Measurements from ENCODE around the gene KIF3C.
"Not testable (repeated sequence)": the region's sequence is repeated elsewhere in the genome, so short reads cannot be mapped to it uniquely, and the experiment has no call there.

The KIF3C gene

DNA sequence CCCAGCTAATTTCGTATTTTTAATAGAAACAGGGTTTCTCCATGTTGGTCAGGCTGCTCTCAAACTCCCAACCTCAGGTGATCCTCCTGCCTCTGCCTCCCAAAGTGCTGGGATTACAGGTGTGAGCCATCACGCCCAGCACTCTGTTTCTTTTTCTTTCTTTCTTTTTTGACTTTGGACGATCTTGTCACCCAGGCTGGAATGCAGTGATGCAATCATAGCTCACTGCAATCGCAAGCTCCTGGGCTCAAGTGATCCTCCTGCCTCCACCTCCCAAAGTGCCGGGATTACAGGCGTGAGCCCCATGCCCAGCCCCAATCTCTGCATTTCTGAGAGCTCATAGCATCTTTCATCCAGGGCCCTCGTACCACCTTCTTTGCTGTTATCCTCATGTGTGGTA is 17.1 kb upstream of the KIF3C start:
- DNase-seq (ENCODE audit: low read depth in 2 of 2), result not testable (repeated sequence)

DNA sequence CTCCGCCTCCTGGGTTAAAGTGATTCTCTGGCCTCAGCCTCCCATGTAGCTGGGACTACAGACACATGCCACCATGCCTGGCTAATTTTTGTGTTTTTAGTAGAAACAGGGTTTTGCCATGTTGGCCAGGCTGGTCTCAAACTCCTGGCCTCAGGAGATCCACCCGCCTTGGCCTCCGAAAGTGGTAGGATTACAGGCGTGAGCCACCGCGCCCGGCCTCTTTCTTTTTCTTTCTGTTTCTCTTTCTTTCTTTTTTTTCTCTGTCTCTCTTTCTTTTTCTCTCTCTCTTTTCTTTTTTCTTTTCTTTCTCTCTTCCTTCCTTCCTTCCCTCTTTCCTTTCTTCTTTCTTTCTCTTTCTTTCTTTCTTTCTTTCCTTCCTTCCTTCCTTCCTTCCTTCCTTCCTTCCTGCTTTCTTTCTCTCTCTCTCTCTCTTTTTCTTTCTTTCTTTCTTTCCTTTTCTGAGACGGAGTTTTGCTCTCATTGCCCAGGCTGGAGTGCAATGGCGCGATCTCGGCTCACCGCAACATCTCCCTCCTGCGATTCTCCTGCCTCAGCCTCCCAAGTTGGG is 16.6 kb upstream of the KIF3C start:
- not testable (repeated sequence) for DNase-seq (ENCODE audit: low read depth in 2 of 2)

DNA sequence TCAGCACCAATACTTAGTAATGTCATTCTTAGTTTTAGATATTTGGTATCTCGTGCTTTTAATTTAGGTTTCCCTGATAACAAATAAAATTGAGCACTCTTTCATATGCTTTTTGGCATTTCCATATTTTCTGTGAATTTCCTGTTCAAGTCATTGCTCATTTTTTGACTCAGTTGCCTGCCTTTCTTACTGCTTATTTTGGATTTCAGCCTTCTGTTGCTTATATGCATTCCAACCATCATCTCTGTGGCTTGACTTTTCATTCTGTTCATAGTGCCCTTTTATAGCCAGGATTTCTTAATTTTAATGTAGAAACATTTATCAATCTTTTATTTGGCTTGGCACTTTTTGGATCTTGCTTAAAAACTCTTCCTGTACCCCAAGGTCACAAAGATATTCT is 14.5 kb upstream of the KIF3C start:
- no peak for DNase-seq (ENCODE audit: low read depth in 2 of 2)

DNA sequence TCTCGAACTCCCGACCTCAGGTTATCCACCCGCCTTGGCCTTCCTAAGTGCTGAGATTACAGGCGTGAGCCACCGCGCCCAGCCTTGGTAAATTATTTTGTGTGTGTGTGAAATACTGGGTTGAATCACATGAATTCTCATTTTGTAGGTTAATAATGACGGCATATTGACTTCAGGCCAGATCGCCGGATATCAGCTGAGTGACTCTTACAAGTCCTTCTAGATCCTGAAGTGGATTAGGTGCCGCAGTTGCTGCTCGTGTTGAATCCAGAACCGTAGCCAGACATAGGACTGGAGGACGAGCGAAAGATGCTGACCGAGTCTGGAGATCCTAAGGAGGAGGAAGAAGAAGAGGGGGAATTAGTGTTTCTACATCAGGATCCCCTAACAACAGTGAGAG is 12.2 kb upstream of the KIF3C start:
- DNase-seq (ENCODE audit: low read depth in 2 of 2), result no peak

DNA sequence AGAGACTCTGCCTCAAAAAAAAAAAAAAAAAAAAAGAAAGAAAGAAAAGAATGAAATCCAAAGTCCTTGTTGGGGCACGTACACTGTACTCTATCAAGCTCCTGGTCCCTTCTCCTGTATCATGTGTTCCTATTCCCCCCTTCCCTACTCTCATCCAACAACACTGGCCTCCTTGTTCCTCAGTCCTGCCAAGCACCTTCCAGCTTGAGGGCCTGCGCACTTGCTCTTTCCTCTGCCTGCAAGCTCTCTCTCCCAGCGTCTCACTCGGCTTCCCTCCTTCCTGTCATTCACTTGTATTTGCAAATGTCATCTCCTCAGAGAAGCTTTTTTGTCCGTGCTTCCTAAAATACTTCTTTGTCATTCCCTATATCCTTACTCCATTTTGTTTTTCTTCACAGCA is 10.8 kb upstream of the KIF3C start:
- DNase-seq (ENCODE audit: low read depth in 2 of 2), result no peak

DNA sequence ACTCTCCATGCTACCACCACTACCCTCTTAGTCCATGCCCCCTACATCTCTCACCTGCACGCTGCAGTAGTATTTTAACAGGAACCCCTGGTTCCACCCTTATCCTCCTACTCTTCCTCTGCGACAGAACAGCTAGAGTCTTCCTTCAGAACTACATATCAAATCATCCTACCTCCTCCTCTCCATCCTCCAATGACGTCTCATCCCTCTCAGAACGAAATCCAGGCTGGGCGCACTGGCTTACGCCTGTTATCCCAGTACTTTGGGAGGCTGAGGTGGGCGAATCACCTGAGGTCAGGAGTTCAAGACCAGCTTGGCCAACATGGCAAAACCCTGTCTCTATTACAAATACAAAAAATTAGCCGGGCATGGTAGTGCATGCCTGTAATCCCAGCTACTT is 10.3 kb upstream of the KIF3C start:
- no peak for DNase-seq (ENCODE audit: low read depth in 2 of 2)

DNA sequence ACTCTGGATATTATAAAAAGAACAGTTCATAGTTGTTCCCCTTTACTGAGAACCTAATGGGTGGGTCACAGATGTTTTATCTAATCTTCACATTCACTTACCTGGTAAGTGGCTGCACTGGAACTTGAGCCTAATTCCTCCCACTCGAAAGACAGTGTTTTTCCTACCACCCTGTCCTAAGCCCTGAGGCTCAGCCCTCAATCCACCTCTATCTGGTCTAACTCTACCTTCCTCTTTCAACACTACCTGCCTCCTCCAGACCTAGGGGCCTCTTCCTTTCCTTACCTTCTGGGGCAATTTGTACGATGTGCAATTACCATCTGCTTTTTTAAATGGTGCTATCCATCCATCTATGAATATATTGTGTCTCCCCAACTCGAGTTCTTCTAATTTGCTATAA is 9.7 kb upstream of the KIF3C start:
- DNase-seq (ENCODE audit: low read depth in 2 of 2), result no peak

DNA sequence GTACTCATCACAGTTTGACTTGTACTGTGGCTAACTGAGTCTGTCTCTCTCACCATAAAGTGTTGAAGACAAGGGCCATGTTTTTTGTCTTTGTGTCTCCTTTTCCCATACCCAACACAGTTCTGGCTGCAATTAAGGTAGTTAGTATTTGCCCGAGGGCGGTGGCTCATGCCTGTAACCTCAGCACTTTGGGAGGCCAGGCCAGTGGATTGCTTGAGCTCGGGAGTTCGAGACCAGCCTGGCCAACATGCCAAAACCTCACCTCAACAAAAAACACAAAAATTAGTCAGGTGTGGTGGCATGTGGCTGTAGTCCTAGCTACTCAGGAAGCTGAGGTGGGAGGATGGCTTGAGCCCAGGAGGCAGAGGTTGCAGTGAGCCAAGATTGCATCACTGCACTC is 6.9 kb upstream of the KIF3C start:
- no peak for DNase-seq (ENCODE audit: low read depth in 2 of 2)

DNA sequence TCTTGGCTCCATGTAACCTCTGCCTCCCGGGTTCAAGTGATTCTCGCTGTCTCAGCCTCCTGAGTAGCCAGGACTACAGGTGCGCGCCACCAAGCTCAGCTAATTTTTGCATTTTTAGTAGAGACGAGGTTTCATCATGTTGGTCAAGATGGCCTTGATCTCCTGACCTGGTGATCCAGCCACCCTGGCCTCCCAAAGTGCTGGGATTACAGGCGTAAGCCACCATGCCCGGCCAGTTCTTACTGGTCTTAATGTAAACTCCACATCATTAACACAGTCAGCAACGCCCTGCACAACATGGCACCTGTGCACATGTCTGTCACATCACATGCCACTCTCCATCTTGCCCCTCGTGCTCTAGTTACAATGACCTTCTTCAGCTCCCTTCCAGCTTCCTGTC is 5.8 kb upstream of the KIF3C start:
- no peak for DNase-seq (ENCODE audit: low read depth in 2 of 2)

DNA sequence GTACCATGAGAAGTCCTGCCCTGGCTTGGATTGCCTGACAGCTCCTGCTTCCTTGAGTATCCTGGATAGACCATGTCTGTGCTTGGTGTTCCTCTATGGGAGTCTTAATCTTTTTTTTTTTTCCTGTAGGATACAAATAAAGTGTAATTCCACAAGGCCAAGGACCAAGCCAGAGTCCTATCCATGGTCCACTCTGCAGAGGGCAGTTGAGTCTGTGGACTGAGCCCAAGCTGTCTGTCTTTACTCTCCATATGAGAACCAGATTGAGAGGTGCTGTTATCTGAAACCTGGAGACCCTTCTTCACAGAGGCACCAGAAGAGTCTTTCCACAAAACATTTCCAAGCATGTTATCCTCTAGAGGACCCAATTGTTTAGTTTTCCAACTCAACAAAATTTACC is 1.4 kb upstream of the KIF3C start:
- DNase-seq (ENCODE audit: low read depth in 2 of 2), result no peak

DNA sequence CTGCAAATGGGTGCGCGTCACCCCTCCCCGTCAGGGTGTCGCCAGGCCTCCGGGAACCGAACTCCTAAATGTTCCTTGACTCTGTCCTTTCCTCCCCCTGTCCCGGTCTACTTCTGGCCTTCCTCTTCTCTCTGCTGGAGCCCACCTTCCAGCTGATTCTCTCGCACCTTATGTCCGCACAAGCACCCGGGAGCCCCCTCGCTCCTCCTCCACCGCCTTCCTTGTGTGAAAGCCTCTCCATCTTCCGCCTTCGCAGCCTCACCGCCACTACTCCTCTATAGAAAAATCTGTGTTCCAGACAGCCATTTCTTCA is 627 bp upstream of the KIF3C start:
- DNase-seq (ENCODE audit: low read depth in 2 of 2), result no peak

DNA sequence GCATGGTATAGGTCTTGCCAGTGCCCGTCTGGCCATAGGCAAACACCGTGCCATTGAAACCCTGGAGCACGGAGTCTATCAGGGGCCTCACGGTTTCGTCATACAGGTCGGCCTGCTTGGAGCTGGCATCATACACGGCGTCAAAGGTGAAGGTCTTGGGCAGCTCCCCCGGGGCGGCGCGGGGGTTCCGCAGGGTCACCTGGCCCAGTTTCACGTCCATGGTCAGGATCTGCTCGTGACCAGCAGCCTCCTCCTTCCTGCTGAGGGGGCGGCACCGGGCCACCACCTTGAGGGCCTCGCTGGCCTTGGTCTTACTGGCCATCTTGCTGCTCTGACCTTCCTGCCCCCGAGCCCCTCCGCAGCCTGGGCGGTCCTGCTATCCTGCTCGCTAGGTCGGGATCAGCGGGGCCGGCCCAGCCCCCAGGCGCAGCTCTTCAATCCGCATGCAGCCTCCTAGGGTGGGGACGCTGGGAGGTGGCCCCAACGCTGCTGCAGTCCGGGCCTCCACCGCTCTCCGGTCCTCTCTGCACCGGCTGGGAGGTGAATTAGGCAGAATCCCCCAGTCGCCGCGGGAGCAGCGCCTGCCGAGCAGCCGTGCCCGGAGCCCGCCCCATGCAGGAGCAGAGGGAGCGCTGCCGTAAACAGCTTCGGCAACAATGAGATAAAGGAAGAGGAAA is 563 bp downstream of the KIF3C start:
- DNase-seq (ENCODE audit: low read depth in 2 of 2), result no peak

DNA sequence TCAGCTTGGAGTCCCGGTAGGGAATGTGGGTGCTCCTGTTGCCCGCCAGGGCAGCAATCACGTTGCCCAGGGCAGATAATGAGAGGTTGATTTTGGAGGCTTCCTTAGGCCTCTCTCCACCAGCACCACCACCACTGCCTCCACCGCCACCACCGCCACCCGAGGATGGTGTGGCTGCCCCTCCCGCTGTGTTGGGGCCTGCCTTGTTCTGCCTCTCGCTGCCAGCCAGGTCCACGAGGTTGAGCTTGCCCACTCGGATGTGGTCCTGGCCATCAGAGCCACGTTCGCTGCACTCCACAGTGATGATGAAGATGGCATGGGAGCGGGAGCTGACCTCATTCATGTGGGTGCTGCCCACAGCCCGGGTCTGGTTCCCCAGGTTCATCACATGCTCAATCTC is 1.3 kb downstream of the KIF3C start:
- DNase-seq (ENCODE audit: low read depth in 2 of 2), result no peak

DNA sequence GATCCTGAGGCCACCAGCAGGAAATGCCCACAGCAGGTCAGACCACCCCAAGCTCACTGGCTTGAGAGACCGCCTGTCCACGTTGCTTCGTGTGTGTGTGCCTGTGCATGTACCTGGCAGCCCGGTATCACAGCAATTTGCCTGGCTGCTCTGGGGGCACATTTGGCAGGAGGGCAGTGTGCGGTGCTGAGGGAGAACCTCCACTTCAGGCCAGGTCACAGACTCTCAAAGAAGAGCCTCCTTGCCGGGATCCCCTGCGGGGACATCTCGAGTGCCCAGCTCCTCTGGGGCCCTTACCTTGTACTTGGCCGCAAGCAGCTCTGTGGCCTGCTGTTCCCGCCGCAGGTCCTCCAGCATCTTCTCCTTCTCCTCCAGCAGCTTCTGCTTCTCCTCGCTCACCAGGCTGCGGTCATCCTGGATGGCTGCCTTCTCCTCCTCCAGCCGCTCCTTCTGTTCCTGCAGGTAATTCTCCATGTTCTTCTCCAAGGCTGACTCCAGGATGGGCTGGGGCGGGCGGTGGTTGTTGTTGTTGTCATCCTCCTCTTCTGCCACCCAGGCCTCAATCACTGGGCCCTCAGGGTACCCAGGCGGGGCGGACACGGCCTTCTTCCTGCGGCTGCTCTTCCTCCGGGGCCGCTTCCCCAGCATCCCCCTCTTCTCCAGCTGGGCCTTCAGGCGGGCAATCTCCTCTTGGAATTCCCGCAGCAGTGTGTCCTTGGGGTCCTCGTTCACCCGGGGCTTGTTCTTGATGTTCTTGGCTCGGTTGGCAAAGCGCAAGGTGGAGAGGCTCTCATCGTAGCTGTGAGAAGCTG is 2.0 kb downstream of the KIF3C start:
- DNase-seq (ENCODE audit: low read depth in 2 of 2), result no peak

DNA sequence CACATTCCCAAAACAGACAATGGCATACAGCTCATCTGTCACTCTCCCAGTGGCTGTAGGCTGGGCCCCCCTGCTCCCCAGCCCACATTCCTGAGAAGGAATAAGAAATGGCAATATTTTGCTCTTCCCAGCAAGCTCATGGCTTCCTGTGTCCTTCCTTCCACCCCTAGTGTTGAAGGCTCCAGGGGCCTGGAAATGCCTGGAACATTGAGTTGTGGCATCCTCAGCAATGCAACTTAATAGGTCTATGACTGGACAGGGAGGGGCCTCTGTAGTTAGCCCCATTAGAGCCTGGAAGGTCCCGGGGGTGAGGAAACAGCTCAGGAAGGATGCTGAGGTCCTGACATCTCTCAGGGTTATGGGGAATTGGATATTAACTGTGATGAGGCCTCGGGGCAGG is 3.3 kb downstream of the KIF3C start:
- DNase-seq (ENCODE audit: low read depth in 2 of 2), result no peak

DNA sequence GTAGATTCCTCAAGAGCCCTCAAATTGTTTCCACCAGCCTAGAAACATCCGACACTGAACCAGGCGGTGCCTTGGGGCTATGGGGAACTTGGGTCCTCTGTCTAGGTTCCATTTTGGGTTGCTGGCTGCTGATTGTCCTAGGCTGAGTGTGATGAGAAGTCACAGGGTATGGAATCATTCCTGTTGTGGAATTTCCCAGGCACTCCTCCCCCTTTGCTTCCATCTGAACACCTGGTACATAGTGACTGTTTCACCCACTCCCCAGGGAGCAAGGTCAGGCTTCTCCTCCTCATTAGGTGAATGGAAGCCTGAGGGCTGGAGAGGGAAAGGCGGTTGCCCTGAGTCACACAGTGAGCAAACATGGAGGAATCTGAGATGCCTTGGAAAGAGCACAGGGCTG is 4.5 kb downstream of the KIF3C start:
- DNase-seq (ENCODE audit: low read depth in 2 of 2), result no peak

DNA sequence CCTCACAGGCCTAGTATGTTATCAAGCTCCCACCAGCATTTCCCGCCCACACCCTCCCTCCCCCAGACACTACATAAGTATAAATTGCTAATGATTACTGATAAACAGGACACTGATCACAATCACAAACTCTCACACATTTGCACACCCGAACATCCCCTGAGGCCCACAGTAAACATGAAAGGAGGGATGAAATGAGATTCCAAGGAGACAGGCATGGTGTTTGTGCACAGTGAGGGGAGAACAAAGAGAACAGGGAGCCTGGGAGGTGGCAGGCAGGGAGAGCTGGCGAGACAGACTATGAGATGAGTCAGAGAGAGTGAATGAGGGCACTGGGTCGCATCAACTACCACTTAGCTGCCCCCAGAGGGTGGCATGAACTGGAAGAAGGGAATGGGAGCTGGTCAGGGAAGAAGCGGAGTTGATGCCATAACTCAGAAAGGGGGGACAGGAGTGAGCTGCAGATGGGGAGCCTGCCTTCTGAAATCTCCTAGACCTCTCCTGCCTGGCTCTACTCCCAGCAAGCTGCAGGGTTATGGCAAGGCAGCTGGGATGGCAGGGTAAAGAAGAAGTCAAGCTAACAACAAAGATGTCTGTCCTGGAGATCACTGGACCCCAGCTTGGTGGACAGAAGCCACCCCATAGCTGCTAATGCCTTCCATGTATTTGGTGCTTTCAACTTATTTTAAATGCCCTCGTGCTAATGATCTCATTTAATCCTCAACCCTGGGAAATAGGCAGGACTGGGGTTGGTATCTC is 5.1 kb downstream of the KIF3C start:
- DNase-seq (ENCODE audit: low read depth in 2 of 2), result no peak

DNA sequence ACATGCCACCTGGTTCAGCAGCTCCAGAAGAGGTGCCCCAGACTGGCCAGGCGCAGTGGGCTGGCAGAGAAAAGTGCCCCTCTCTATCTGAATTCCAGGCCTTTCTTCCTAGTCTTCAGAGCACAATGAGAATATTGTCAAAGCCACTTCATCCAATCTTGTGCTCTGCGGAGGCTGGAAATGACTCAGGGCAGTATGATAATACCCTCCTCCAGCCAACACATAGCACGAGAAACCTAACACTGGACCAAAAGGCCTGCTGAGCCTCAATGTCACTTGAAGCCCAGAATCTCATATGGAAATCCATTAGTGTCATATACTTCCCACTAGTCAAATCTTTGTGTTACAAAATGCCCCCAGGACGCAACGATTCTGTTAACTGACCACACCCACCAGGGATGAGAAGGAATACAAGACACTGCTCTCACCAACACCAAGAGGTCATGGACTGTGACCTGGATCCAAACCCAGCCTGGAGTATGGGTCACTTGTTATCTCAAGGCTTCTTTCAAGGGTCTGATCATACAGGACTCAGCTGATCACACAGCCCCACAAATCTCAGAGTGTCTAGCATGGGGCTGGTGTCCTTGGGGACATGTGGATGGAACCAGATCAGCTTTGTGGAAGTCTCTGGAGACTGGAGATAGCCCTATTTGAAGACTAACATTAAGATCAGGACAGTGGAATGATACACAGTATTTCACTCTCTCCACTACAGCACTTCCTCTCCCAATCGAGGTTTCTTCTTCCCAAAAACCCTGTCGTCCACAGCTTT is 10.1 kb downstream of the KIF3C start:
- DNase-seq (ENCODE audit: low read depth in 2 of 2), result no peak

DNA sequence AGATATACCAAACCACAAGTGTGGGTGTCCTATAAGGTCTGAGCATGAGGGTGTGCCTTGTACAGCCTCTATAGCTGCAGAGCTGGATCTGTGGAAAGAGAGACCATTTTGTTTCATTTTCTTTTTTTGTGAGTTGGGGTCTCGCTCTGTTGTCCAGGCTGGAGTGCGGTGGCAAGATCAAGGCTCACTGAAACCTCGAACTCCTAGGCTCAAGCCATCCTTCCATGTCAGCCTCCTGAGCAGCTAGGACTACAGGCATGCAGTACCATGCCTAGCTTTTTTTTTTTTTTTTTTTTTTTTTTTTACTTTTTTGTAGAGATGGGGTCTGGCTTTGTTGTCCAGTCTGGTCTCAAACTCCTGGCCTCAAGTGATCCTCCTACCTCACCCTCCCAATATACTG is 10.7 kb downstream of the KIF3C start:
- DNase-seq (ENCODE audit: low read depth in 2 of 2), result no peak

DNA sequence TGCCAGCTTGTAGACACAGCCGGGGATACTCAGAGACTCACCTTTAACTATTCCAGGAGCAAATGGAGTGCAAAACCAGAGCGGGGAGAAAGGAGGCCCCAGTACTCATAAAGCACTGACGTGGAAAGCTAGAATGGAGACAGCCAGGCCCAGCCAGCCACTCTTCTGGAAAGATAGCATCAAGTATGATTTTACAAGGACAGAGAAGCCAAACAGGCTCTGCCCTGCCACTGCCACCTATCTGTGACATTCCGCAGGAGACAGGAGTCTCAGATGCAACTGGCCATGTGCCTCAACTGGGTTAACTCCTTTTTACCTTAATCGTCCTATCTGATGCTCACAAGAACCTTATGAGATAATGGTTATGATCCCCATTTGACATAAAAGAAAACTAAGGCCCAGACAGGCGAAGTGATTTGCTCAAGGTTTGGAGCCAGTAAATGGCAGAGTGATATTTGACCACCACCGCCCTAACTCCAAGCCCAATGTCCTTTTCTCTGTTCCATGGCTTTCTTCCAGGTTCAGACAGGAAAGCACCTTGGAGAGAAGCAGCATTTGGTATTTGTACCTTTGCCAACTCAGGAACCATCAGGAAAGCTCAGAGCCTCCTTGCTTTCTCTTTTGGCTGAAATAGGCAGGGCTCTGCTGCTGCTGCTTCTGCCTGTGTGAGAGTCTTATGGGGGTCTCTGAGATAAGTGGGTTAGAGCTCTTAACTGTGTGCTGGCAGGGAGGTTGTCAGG is 15.6 kb downstream of the KIF3C start:
- no peak for DNase-seq (ENCODE audit: low read depth in 2 of 2)

DNA sequence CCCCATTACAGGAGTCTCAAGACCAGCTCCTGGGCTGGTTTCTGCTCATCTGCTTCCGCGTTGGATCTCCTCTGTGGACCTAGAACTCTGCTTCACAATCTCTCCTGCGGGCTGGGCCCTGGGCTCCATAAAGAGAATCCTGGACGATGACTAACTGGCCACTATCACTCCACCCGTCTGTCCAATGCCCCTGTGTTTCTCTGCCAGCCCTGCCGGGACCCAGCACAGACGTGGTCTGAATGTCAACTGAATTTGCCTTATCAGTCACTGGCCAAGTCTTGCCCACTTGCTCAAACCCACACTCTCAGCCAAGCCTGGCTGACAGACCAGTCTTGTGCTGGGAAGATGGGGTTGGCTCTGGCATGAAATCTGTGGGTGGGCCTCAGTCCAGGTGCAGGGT is 17.4 kb downstream of the KIF3C start:
- no peak for DNase-seq (ENCODE audit: low read depth in 2 of 2)
